Ovary (tissue), 9 donors: ENCODE data around the gene ENOX2. TPM values are rescaled to one million over a fixed set of nuclear protein-coding genes. Genes with fewer than 3 reads are reported as not detected.

ENCODE experiments used
- DNase-seq, 5 donors: peaks; one replicate each; pipeline ENCODE4 v3.0.0-alpha.2; 2019 to 2020
- H3K27ac ChIP-seq, 2 donors: fragments of 200-600 bp; one replicate each; pipeline versions ENCODE4 v1.5.1 to v1.8.0; 2019 to 2022
- H3K27me3 ChIP-seq: fragments of 200-600 bp; one replicate; pipeline ENCODE4 v1.8.0; 2022
- H3K36me3 ChIP-seq: fragments of 200-600 bp; sonication (generic); one replicate; pipeline ENCODE4 v1.5.1; 2019
- H3K4me1 ChIP-seq: one replicate; pipeline ENCODE4 v1.8.1; 2013; ENCODE audit warnings: mild to moderate bottlenecking, moderate library complexity; ENCODE audit not compliant: insufficient read depth
- H3K4me3 ChIP-seq: fragments of 200-600 bp; sonication (generic); one replicate; pipeline ENCODE4 v1.5.1; 2017
- H3K9me3 ChIP-seq, 2 donors: fragments of 200-600 bp in 1 of 2; sonication (generic) in 1 of 2; one replicate each; pipeline versions ENCODE4 v1.5.1 to v1.8.1; 2013 to 2019; ENCODE audit warnings: mild to moderate bottlenecking in 1 of 2, moderate library complexity in 1 of 2
- CTCF ChIP-seq, 3 donors: fragments of 450-650 bp in 2 of 3; fragments of 200-600 bp in 1 of 3; IDR thresholded peaks; one replicate each; pipeline versions ENCODE4 v1.5.1 to v1.8.0; 2016 to 2022; ENCODE audit warnings: antibody characterized with exemption in 3 of 3, mild to moderate bottlenecking in 1 of 3
- EP300 ChIP-seq: sonication (generic); formaldehyde crosslinking; IDR thresholded peaks from one replicate; pipeline ENCODE4 v1.6.1; 2017; ENCODE audit warnings: antibody characterized with exemption
- POLR2A ChIP-seq: fragments of 450-650 bp; IDR thresholded peaks from one replicate; pipeline ENCODE4 v1.6.1; 2017; ENCODE audit warnings: antibody characterized with exemption, mild to moderate bottlenecking, moderate library complexity
- WGBS, 3 donors: extraction: QIAGEN DNeasy Blood & Tissue Kit in 1 of 3; methylation state at CpG; one replicate each; pipeline versions ENCODE4 v1.1.5 to v1.1.7; 2013 to 2017; 5-methylcytosine and 5-hydroxymethylcytosine counted together
- intact Hi-C, 4 donors: fragments of 100-400 bp; cut with DNase I; formaldehyde crosslinking; loops; one replicate each; pipeline versions ENCODE4 v1.11.0 to v1.15.1; 2022 to 2023
- polyA plus RNA-seq, 2 donors: library from polyadenylated mRNA; stranded (reverse); fragments of 200-250 nt in 1 of 2; fragments of 350-450 nt in 1 of 2; fragmentation: Illumina TruSeq in 1 of 2; extraction: RNeasy Lipid Tissue Mini Kit (QIAGEN cat#74804) in 1 of 2; gene quantifications; one replicate each; pipeline ENCODE4 v1.2.3, GENCODE V29; 2013 to 2014
- total RNA-seq, 7 donors: library from RNA; depleted of rRNA in 2 of 7; stranded (reverse); fragments of >200 nt in 2 of 7; fragmentation: NEBNext Ultra II Directional in 3 of 7; extraction: Animal tissue kit (Norgen Biotek cat#: 25700) in 3 of 7; gene quantifications; one replicate each; pipeline versions ENCODE4 v1.1.0 to v1.2.4, GENCODE V29; 2016 to 2023
- donor health status: DM: no; HTN: no; CAD: no; lungs with moderate emphysema.
- donor health status: DM: no; HTN: no; CAD: no.
- donor health status: Bipolar disorder and iron deficiency.
- donor health status: DM: yes; HTN: yes; CAD: no.
- donor health status: DM: no; HTN: no; CAD: no.
- donor health status: DM: yes; HTN: yes; CAD: no.

Gene ENOX2
- total and polyA plus RNA-seq, 9 donors: 5.4 to 17.8 (median 13.1) TPM

GRCh38 chrX:130725519-130725918 lies 177.5 kb downstream of the ENOX2 start:
- no peak overlapping the region for H3K27ac ChIP-seq
- no peaks in the 10 kb centered on the region for H3K4me1 ChIP-seq
- no peak for DNase-seq
- no peaks in the 10 kb centered on the region for H3K27me3 ChIP-seq
- WGBS, 3 donors: 84 to 92% (median 85%) methylated on average over 1 of the region's 1 CpG
- no peak overlapping the region for H3K4me3 ChIP-seq
- no peaks in the 10 kb centered on the region for H3K36me3 ChIP-seq
- H3K9me3 ChIP-seq: no peaks in the 10 kb centered on the region
- intact Hi-C loops: no loop called here
- TF ChIP-seq CTCF (IDR thresholded peaks at IDR 0.05) (no peak), POLR2A (no peak), EP300 (no peak)

- TF ChIP-seq EP300 (no peak), CTCF (IDR thresholded peaks at IDR 0.05) (no peak), POLR2A (no peak)
- Histone ChIP-seq H3K27ac (no peak overlapping the region), H3K4me3 (no peak overlapping the region), H3K4me1 (peaks cover 1% of the 10 kb centered on the region), H3K36me3 (no peaks in the 10 kb centered on the region), H3K9me3 (no peaks in the 10 kb centered on the region), H3K27me3 (no peaks in the 10 kb centered on the region)
- intact Hi-C loops: no loop called here
- WGBS, 3 donors: 61 to 62% (median 61%) methylated on average over 6 of the region's 6 CpGs
- DNase-seq: no peak
These were observed 183.6 kb downstream of the ENOX2 start for GRCh38 chrX:130719413-130719812.

DNA sequence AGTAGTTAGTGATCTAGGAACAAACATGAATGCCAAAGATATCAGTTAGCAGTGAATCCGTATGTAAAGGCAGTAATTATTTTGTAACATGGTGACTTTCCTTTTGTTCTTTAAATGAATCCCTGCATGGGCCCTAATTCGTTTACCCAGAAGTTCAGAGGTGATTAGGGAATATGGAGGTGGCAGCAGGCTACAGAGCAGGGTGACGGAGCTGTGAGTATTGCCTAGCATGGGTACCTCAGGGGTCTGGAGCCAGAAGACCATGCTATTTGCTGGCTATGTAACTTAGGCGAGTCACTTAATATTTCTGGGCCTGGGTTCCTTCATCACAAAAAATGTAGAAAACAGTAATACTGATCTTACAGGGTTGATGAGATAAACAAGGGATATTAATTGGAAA lies 184.9 kb downstream of the ENOX2 start:
- WGBS, 3 donors: 57 to 70% (median 64%) methylated on average over 4 of the region's 4 CpGs
- no peaks in the 10 kb centered on the region for H3K36me3 ChIP-seq
- H3K27me3 ChIP-seq: no peaks in the 10 kb centered on the region
- H3K9me3 ChIP-seq: no peaks in the 10 kb centered on the region
- no peak overlapping the region for H3K4me3 ChIP-seq
- TF ChIP-seq CTCF (IDR thresholded peaks at IDR 0.05) (no peak), POLR2A (no peak), EP300 (no peak)
- no peak for DNase-seq
- intact Hi-C loops: no loop called here
- H3K27ac ChIP-seq: no peak overlapping the region
- H3K4me1 ChIP-seq: peaks cover 1% of the 10 kb centered on the region

DNA sequence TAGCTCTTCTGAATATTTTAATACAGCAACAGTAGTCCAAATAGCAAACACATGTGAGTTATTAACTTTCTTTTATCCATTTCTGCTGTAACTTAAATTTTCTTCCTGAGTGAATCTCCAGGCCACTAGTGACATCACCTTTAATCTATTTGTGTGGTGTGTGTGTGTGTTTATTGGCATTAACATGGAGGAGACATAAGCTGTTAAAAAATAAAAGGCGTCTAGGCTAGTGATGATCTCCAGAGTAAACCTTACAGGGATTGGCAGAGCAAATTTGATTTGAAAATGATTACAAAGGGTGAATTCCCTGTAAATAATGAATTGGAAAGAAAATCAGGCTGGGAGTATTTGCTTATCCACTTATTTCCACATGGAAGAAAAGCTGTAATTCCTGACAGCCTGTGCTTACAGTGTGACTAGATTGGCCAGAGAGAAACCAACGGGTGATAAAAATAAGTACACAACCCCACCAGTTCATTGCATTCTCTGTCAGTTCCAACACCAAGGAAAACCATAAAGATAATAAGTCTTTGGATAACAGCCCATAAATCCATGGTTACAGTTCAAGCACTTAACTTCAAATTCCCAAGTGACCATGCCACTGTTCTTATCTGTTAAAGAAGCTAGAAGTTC lies 186.1 kb downstream of the ENOX2 start:
- no peak overlapping the region for H3K4me3 ChIP-seq
- no peak overlapping the region for H3K27ac ChIP-seq
- H3K36me3 ChIP-seq: no peaks in the 10 kb centered on the region
- intact Hi-C loops: no loop called here
- no peaks in the 10 kb centered on the region for H3K9me3 ChIP-seq
- H3K27me3 ChIP-seq: no peaks in the 10 kb centered on the region
- no peak for TF ChIP-seq POLR2A
- TF ChIP-seq CTCF (IDR thresholded peaks at IDR 0.05): no peak
- no peak for TF ChIP-seq EP300
- DNase-seq: no peak
- peaks cover 1% of the 10 kb centered on the region for H3K4me1 ChIP-seq
- WGBS, 3 donors: 46 to 51% (median 47%) methylated on average over 2 of the region's 2 CpGs
